Common myeloid progenitor, CD34-positive (primary cell): ENCODE measurements around the gene PABPC1L.

Experiments
- CTCF ChIA-PET: fragments of 350-600 bp; sonication (Branson Sonifier 250); formaldehyde crosslinking; loops from one replicate; lab custom pipeline; 2021; ENCODE audit warnings: antibody characterized with exemption; lab: Charles Lee
- POLR2A ChIA-PET: fragments of 350-600 bp; sonication (Branson Sonifier 250); formaldehyde crosslinking; loops from one replicate; lab custom pipeline; 2021; ENCODE audit warnings: antibody characterized with exemption; lab: Charles Lee
- DNase-seq, 3 donors: peaks; one replicate each; pipeline versions ENCODE4 v3.0.0 to v3.0.0-alpha.2; 2013
- H3K27ac ChIP-seq, 2 experiments: 1 replicate in 1 of 2; 2 replicates in 1 of 2; pipeline ENCODE4 v1.7.0; 2013; ENCODE audit warnings: inconsistent platforms in 2 of 2, low read length in 2 of 2, mild to moderate bottlenecking in 2 of 2, low read depth in 1 of 2, moderate library complexity in 1 of 2; ENCODE audit not compliant: severe bottlenecking in 2 of 2, insufficient read depth in 1 of 2, poor library complexity in 1 of 2
- H3K27me3 ChIP-seq, 5 experiments: replicated peaks in 2 of 5; 1 replicate in 3 of 5; 2 replicates in 2 of 5; pipeline versions ENCODE4 v1.6.1 to v1.7.0; 2013; ENCODE audit warnings: low read length in 4 of 5, mild to moderate bottlenecking in 2 of 5, moderate library complexity in 2 of 5, inconsistent platforms in 1 of 5; ENCODE audit not compliant: insufficient read depth in 5 of 5, control insufficient read depth in 4 of 5
- H3K36me3 ChIP-seq, 4 experiments: 1 replicate in 2 of 4; 2 replicates in 2 of 4; pipeline versions ENCODE4 v1.6.1 to v1.7.0; 2013; ENCODE audit warnings: low read length in 3 of 4, control low read depth in 1 of 4, mild to moderate bottlenecking in 1 of 4; ENCODE audit not compliant: control insufficient read depth in 4 of 4, insufficient read depth in 4 of 4
- H3K4me1 ChIP-seq, 4 experiments: 1 replicate in 3 of 4; 2 replicates in 1 of 4; pipeline versions ENCODE4 v1.6.1 to v1.7.1; 2013; ENCODE audit warnings: low read length in 3 of 4, mild to moderate bottlenecking in 3 of 4, control low read depth in 1 of 4, inconsistent platforms in 1 of 4, moderate library complexity in 1 of 4; ENCODE audit not compliant: control insufficient read depth in 4 of 4, insufficient read depth in 4 of 4; ENCODE audit errors: control extremely low read depth in 1 of 4
- H3K4me3 ChIP-seq, 7 experiments: 1 replicate in 4 of 7; 2 replicates in 3 of 7; pipeline versions ENCODE4 v1.5.1 to v1.7.0; 2013; ENCODE audit warnings: mild to moderate bottlenecking in 7 of 7, low read length in 6 of 7, moderate library complexity in 6 of 7, inconsistent platforms in 2 of 7, low read depth in 2 of 7, control low read depth in 1 of 7; ENCODE audit not compliant: insufficient read depth in 4 of 7, control insufficient read depth in 1 of 7; ENCODE audit errors: extremely low read depth in 1 of 7
- H3K9me3 ChIP-seq, 5 experiments: 1 replicate in 4 of 5; 2 replicates in 1 of 5; pipeline versions ENCODE4 v1.6.1 to v1.7.1; 2013; ENCODE audit warnings: low read length in 4 of 5, mild to moderate bottlenecking in 2 of 5, inconsistent platforms in 1 of 5, low read depth in 1 of 5, moderate library complexity in 1 of 5; ENCODE audit not compliant: control insufficient read depth in 4 of 5, insufficient read depth in 2 of 5; ENCODE audit errors: control extremely low read depth in 1 of 5
- WGBS: methylation state at CpG from one replicate; pipeline ENCODE4 v1.1.5; 2013; ENCODE audit not compliant: insufficient coverage; 5-methylcytosine and 5-hydroxymethylcytosine counted together

Gene PABPC1L

DNA sequence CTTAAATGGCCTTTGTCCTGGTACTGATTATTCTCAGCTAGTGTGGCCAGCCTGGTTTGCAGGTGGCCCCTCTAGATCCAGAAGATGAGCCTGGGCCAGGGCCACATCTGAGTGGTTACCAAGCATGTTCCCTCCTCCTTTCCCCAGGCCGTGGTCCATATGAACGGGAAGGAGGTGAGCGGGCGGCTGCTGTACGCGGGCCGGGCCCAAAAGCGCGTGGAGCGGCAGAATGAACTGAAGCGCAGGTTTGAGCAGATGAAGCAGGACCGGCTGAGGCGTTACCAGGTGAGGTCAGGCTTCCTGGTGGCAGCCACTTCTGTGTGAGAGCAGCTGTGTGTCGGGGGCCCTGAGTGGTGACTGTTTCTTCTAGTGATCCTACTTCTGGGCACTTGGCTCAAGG lies 11.6 kb downstream of the PABPC1L start:
- Histone ChIP-seq H3K36me3 (peaks cover 0 to 44% (median 28%) of the 10 kb centered on the region in 4 experiments), H3K4me1 (no peaks in the 10 kb centered on the region), H3K9me3 (no peaks in the 10 kb centered on the region), H3K27me3 (no peaks in the 10 kb centered on the region), H3K27ac (no peak overlapping the region), H3K4me3 (no peak overlapping the region)
- CTCF ChIA-PET = no interaction called here
- no peak for DNase-seq
- WGBS = 98% methylated on average over 12 of the region's 14 CpGs
- POLR2A ChIA-PET = no interaction called here

DNA sequence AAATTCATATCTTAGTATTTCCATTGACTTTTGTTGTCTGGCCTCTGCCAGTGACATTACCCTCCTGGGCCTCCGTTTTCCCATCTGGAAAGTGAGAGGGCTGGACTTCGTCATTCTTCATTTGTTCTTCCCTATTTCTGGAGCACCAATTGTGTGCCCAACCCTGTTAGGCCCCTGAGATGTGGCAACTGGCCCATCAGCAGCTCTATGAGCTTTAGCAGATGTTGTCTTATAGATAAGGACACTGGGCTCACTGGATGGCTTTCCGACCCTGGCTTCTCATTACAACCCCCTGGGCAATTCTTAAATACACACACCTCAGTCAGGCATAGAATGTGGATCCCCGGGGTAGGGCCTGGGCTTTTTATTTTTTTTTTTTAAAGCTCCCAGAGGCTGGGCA lies 14.7 kb downstream of the PABPC1L start:
- Histone ChIP-seq H3K4me1 (no peaks in the 10 kb centered on the region), H3K36me3 (peaks cover 0 to 26% (median 16%) of the 10 kb centered on the region in 4 experiments), H3K27ac (no peak overlapping the region), H3K4me3 (no peak overlapping the region), H3K27me3 (no peaks in the 10 kb centered on the region), H3K9me3 (no peaks in the 10 kb centered on the region)
- 92% methylated on average over 2 of the region's 4 CpGs for WGBS
- CTCF ChIA-PET = interaction anchor here (0.6 kb wide), 1 partner anchor 387 kb away, joined by 3 read pairs; no protein-coding TSS in a partner anchor
- DNase-seq = no peak
- POLR2A ChIA-PET = no interaction called here

GRCh38 chr20:44928595-44928994 lies 18.7 kb downstream of the PABPC1L start:
- WGBS = 87% methylated on average over 3 of the region's 3 CpGs
- no peak for DNase-seq
- Histone ChIP-seq H3K27ac (no peak overlapping the region), H3K4me3 (no peak overlapping the region), H3K4me1 (no peaks in the 10 kb centered on the region), H3K36me3 (peaks cover 2 to 46% (median 21%) of the 10 kb centered on the region in 4 experiments), H3K9me3 (no peaks in the 10 kb centered on the region), H3K27me3 (no peaks in the 10 kb centered on the region)
- ChIA-PET CTCF (no interaction called here), POLR2A (no interaction called here)

DNA sequence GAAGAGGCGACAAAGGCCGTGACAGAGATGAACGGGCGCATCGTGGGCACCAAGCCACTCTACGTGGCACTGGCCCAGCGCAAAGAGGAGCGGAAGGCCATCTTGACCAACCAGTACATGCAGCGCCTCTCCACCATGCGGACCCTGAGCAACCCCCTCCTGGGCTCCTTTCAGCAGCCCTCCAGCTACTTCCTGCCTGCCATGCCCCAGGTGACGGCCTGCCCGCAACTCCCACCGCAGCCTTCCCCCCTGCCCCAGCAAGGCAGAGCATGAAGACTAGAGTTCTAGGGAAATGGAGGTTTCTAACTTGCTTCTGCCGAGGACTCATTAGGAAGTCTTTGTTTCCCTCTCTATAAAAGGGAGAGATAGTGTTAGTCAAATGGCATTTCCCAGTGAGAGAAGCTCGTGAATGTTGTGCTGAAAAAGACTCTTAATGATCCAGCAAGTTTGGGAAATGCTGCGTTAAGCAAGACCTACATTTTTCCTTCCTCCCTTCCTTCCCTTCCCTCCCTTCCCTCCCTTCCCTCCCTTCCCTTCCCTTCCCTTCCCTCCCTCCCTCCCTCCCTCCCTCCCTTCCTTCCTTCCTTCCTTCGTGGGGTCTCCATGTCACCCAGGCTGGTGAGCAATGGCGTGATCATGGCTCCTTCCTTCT lies 20.8 kb downstream of the PABPC1L start:
- Histone ChIP-seq H3K9me3 (no peaks in the 10 kb centered on the region), H3K27ac (no peak overlapping the region), H3K4me3 (no peak overlapping the region), H3K36me3 (peaks cover 2 to 37% (median 21%) of the 10 kb centered on the region in 4 experiments), H3K4me1 (no peaks in the 10 kb centered on the region), H3K27me3 (no peaks in the 10 kb centered on the region)
- POLR2A ChIA-PET = no interaction called here
- CTCF ChIA-PET = no interaction called here
- 93% methylated on average over 12 of the region's 18 CpGs for WGBS
- no peak for DNase-seq

DNA sequence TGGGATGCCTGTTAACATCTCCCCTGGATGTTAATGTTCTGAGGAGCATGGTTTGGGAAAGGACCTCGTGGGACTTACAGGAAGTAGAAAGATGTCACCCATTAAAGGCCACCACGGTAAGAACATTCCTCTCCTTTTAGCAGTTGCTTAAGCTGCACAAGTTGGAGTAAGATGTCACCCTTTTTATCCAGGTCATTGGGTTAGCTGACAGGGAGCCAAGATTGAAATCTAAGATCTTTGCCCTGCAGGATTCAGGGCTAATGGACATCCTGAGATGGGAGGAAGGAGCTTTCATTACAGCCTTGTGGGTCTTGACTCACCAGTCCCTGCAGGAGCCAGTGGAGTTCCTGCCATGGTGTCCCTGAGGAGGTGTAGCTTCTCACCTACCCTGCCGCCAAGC lies 22.1 kb downstream of the PABPC1L start:
- no peak for DNase-seq
- ChIA-PET POLR2A (no interaction called here), CTCF (interaction anchor here (1.1 kb wide), 1 partner anchor 9 kb away, joined by 3 read pairs; no protein-coding TSS in a partner anchor)
- 93% methylated on average over 2 of the region's 3 CpGs for WGBS
- H3K4me3 ChIP-seq = no peak overlapping the region
- peaks cover 2 to 47% (median 27%) of the 10 kb centered on the region in 4 experiments for H3K36me3 ChIP-seq
- H3K27me3 ChIP-seq = no peaks in the 10 kb centered on the region
- H3K27ac ChIP-seq = no peak overlapping the region
- no peaks in the 10 kb centered on the region for H3K4me1 ChIP-seq
- no peaks in the 10 kb centered on the region for H3K9me3 ChIP-seq

DNA sequence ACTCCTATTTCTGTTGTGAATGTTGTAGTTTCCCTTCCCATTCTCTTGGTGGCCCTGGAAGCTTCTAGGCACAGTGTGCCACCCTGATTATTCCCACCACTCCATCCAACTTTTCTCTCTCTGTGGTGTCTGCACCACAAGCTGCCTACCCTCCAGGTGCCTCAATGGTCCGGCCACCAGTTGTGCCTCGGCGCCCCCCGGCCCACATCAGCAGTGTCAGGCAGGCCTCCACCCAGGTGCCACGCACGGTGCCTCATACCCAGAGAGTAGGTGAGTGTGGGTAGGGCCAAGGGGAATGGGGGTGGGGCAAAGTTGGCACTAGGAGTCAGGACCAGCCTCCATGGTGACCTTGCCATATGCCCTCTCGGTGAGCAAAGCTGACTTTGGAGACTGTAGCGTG lies 23.1 kb downstream of the PABPC1L start:
- ChIA-PET CTCF (interaction anchor here (1.1 kb wide), 1 partner anchor 8 kb away, joined by 3 read pairs; no protein-coding TSS in a partner anchor), POLR2A (no interaction called here)
- Histone ChIP-seq H3K36me3 (peaks cover 2 to 54% (median 30%) of the 10 kb centered on the region in 4 experiments), H3K27me3 (no peaks in the 10 kb centered on the region), H3K9me3 (no peaks in the 10 kb centered on the region), H3K4me3 (no peak overlapping the region), H3K4me1 (no peaks in the 10 kb centered on the region), H3K27ac (no peak overlapping the region)
- 100% methylated on average over 2 of the region's 8 CpGs for WGBS
- DNase-seq = no peak

DNA sequence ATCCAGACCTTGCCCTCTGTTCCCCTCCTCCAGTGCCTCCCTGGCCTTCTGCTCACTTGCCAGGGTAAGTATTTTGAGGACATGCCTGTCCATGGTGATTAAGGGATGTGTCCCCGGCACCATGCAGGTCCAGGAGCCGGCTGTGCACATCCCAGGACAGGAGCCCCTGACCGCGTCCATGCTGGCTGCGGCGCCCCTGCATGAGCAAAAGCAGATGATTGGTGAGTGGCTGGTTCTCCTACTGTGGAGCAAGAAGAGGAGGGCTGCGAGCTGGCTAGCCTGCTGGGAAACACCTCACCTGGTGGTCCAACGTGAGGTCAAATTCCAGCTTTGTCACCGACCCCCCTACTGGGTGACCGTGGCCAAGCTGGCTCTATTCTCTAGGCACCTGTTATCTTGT lies 26.6 kb downstream of the PABPC1L start:
- ChIA-PET CTCF (interaction anchor here (1.4 to 1.5 kb wide), 2 partner anchors 10 to 16 kb away, joined by 3 to 4 read pairs; no protein-coding TSS in a partner anchor), POLR2A (no interaction called here)
- H3K27ac ChIP-seq = no peak overlapping the region
- no peaks in the 10 kb centered on the region for H3K4me1 ChIP-seq
- DNase-seq = no peak
- 97% methylated on average over 10 of the region's 10 CpGs for WGBS
- no peak overlapping the region for H3K4me3 ChIP-seq
- H3K36me3 ChIP-seq = peaks cover 0 to 71% (median 52%) of the 10 kb centered on the region in 4 experiments
- no peaks in the 10 kb centered on the region for H3K27me3 ChIP-seq
- H3K9me3 ChIP-seq = no peaks in the 10 kb centered on the region
